Activated T-cell treated with anti-CD3 and anti-CD28 coated beads for 4 hours (primary cell): ENCODE data around the gene PCDHB12.
"Not testable (repeated sequence)": the region's sequence is repeated elsewhere in the genome, so short reads cannot be mapped to it uniquely, and the experiment has no call there.

ENCODE experiments used
- DNase-seq: peaks from one replicate; pipeline ENCODE4 v3.0.0-alpha.2; 2020

The PCDHB12 gene

GRCh38 chr5:141208478-141208877 lies at the start of gene PCDHB12:
Gene PCDHB12, plus strand, starts transcription at chr5:141208719. Its CDS starts 189 bp downstream, at chr5:141208908.
- no peak for DNase-seq

GRCh38 chr5:141172381-141173204 lies 35.9 kb upstream of the PCDHB12 start, which contains the start of gene PCDHB7:
Gene PCDHB7, plus strand, starts transcription at chr5:141172644. Its CDS starts 192 bp downstream, at chr5:141172836.
- no peak for DNase-seq

- not testable (repeated sequence) for DNase-seq
Measured at GRCh38 chr5:141174291-141175104, 34.0 kb upstream of the PCDHB12 start.

- DNase-seq = no peak
Measured at GRCh38 chr5:141175933-141176332, 32.6 kb upstream of the PCDHB12 start.

GRCh38 chr5:141177577-141178191 lies 30.8 kb upstream of the PCDHB12 start, which contains the start of gene PCDHB8:
Gene PCDHB8, plus strand, starts transcription at chr5:141177790. Its CDS starts 245 bp downstream, at chr5:141178035.
- DNase-seq = not testable (repeated sequence)

GRCh38 chr5:141179371-141179770 lies 29.1 kb upstream of the PCDHB12 start:
- not testable (repeated sequence) for DNase-seq

GRCh38 chr5:141179876-141180275 lies 28.6 kb upstream of the PCDHB12 start:
- not testable (repeated sequence) for DNase-seq

GRCh38 chr5:141180313-141180712 lies 28.2 kb upstream of the PCDHB12 start:
- DNase-seq = no peak

- DNase-seq = no peak
Measured at GRCh38 chr5:141182248-141182647, 26.3 kb upstream of the PCDHB12 start, which contains the start of gene PCDHB16. Gene PCDHB16, plus strand, starts transcription at chr5:141182387. Its CDS starts 173 bp downstream, at chr5:141182560.

GRCh38 chr5:141184117-141184855 lies 24.2 kb upstream of the PCDHB12 start:
- not testable (repeated sequence) for DNase-seq

- no peak for DNase-seq
Measured at GRCh38 chr5:141186897-141187512, 21.5 kb upstream of the PCDHB12 start, which contains the start of gene PCDHB9. Gene PCDHB9, plus strand, starts transcription at chr5:141187161. Its CDS starts 158 bp downstream, at chr5:141187319.

GRCh38 chr5:141188682-141189081 lies 19.8 kb upstream of the PCDHB12 start:
- not testable (repeated sequence) for DNase-seq

- DNase-seq = not testable (repeated sequence)
Measured at GRCh38 chr5:141189131-141189530, 19.4 kb upstream of the PCDHB12 start.

- no peak for DNase-seq
Measured at GRCh38 chr5:141192110-141192725, 16.3 kb upstream of the PCDHB12 start, which contains the start of gene PCDHB10. Gene PCDHB10, plus strand, starts transcription at chr5:141192353. Its CDS starts 200 bp downstream, at chr5:141192553.

- DNase-seq = not testable (repeated sequence)
Measured at GRCh38 chr5:141194332-141194731, 14.2 kb upstream of the PCDHB12 start.

GRCh38 chr5:141196363-141196762 lies 12.2 kb upstream of the PCDHB12 start:
- no peak for DNase-seq

GRCh38 chr5:141199359-141200235 lies 8.9 kb upstream of the PCDHB12 start, which contains the start of gene PCDHB11:
Gene PCDHB11, plus strand, starts transcription at chr5:141199627. Its CDS starts 148 bp downstream, at chr5:141199775.
- no peak for DNase-seq

GRCh38 chr5:141201126-141201525 lies 7.4 kb upstream of the PCDHB12 start:
- DNase-seq = not testable (repeated sequence)

- not testable (repeated sequence) for DNase-seq
Measured at GRCh38 chr5:141201646-141202045, 6.9 kb upstream of the PCDHB12 start.

GRCh38 chr5:141210281-141210680 lies 1.8 kb downstream of the PCDHB12 start:
- not testable (repeated sequence) for DNase-seq
